ENCODE data around the gene USPL1. TPM values are rescaled to one million over a fixed set of nuclear protein-coding genes. Genes with fewer than 3 reads are reported as not detected.
"Not testable (repeated sequence)": the region's sequence is repeated elsewhere in the genome, so short reads cannot be mapped to it uniquely, and the experiment has no call there.

The USPL1 gene
- total RNA-seq, result 10 to 100 TPM in 1 of 2 donors, 1 to 10 TPM in 1; 8.5 to 12.7 TPM
- long read RNA-seq, partial matches to known transcripts, result 2 of 5 reads
- long read RNA-seq, other reads (novel, unspliced or antisense), result 1 of 5 reads

DNA sequence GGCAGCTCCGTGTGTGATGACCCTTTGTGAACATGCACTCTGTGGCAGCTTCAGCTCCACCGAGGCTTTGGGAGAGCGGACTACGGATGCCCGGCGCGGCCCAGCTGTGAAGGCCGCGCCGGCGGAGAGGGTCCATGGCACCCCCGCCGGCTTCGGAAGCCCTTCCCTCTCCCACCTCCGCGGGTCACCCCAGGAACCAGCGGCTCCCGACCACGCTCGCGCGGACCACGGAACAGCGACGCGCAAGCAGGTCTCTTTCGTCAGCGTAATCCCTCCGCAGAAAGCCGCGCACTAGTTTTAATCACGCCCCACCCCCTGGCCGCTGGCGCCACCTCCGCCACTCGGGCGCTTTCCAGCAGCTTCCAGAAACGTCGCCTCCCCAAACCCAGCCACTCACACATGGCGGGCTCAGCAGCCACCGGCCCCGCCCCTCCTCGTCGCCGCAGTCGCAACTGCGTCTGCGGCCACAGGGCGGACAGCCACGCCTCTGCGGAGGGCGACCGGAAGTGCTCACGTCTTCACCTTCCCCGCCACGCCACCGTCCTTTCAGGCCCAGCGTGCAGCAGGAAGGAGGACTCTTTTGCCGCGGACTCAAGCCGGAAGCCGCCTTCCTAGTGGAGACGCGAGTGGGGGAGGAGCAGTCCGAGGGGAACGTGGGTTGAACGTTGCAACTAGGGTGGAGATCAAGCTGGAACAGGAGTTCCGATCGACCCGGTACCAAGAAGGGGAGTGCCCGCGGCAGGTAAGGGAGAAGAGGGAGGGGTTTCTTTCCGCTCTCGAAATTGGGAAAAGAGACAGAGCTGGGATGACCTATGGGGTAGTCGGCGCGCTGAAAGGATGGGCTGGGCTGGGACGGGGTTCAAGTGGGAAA lies at the start of gene USPL1:
Gene USPL1 (plus strand): TSS at position 606 of the 871 bp plus-strand sequence. CDS start 3,221 bp downstream, outside the sequence.
- peak; percentile 95 to 97 for ATAC-seq
- DNase-seq, result peak; percentile 98
- intact Hi-C loops (cut with DNase I), result loop anchor here in 1 of 2 donors (2.0 kb wide), 1 partner anchor 153 kb away; the partner anchor contains the start of gene HMGB1

DNA sequence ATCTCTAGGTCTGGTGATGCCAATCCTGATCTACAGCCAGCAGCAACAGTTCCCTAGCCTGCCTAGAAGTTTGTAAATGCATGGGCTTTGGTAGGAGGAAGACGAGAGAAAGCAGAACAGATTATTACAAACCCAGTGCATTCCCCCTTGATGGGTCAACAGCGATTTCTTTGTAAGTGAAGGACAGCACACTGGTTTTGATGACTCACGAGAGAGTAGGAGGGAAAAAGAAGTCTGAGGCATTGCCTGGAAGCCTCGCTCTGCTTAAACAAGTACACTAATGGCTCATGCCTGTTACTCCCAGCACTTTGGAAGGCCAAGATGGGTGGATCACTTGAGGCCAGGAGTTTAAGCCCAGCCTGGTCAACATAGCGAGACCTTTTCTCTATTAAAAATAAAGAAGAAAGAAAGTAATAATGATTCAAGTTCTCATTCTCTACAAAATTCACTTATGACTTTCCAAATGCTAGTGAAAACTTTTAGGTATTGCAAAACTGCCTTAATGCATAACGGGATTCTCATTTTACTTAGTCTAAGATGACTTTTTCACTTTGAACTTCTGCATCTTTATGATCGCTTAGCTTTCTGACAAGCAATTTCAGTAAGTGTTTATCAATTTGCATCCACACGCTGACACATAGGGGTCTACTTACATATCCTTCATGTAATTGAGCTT lies 47.7 kb upstream of the USPL1 start:
- intact Hi-C loops (cut with DNase I), result loop anchor here in 1 of 2 donors (10.0 kb wide), 1 partner anchor 105 kb away; the partner anchor contains the start of gene HMGB1
- ATAC-seq (peak; percentile 81 to 97), DNase-seq (peak; percentile 42)

DNA sequence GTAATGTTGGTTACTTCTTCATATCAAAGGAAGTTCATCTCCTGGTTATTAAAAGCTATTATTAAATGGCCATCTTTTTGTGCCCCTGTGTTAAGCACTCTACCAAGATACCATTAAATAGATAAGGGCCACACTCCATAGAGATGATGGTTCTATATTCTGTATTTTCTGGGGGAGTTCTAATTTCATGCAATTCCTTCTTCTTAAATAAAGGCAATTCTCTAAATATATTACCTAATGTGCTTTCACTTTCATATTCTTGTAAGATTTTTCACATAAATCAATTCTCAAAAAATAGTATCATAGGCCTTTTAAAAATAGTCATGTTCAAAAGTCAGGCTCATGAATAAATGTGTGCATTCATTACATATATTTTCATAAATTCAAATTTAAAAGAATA lies 47.0 kb upstream of the USPL1 start:
- DNase-seq (no peak), ATAC-seq (no peak)
- intact Hi-C loops (cut with DNase I), result loop anchor here in 1 of 2 donors (10.0 kb wide), 1 partner anchor 106 kb away; the partner anchor contains the start of gene HMGB1

DNA sequence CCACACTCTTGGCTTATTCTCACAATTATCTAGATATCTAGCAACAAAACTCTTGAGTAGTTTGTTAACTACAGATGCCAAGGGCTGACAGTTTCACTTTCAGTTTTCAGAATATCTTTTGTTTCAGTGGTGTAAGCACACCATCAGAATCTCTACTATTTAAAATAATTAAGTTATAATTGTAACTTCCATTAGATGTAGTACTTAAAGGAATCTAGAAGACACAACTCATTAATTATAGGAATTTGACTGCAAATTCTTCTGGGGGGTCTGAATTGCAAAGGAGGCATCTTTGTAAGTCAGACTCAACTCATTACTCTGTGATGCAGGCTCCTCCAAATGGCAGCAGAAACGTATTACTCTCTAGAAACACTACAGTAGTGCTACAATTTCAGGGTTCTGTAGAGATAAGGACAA lies 44.9 kb upstream of the USPL1 start:
- ATAC-seq, result peak; percentile 46 to 63
- intact Hi-C loops (cut with DNase I), result loop anchor here in 1 of 2 donors (10.0 kb wide), 1 partner anchor 108 kb away; the partner anchor contains the start of gene HMGB1
- no peak for DNase-seq

DNA sequence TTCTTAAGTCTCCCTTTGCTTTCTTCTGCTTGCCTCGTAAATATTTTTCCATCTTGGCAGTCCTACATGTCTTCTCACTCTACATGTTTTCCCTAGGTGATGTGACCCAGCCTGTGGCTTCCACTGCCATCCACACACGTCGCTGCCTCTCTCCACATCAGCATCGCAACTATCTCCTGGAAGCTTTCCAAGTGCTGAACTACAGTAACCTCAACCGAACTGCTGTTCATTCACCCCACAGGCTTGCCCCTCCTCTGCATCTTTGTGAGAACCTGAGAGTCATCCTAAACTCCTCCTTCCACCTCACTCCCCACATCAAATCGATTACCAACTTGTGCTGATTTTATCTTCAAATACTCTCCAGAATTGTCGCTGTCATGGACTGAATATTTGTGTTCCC lies 41.2 kb upstream of the USPL1 start:
- intact Hi-C loops (cut with DNase I), result loop anchor here in 1 of 2 donors (10.0 kb wide), 1 partner anchor 112 kb away; the partner anchor contains the start of gene HMGB1
- DNase-seq (peak; percentile 23), ATAC-seq (peak; percentile 55 to 60)

DNA sequence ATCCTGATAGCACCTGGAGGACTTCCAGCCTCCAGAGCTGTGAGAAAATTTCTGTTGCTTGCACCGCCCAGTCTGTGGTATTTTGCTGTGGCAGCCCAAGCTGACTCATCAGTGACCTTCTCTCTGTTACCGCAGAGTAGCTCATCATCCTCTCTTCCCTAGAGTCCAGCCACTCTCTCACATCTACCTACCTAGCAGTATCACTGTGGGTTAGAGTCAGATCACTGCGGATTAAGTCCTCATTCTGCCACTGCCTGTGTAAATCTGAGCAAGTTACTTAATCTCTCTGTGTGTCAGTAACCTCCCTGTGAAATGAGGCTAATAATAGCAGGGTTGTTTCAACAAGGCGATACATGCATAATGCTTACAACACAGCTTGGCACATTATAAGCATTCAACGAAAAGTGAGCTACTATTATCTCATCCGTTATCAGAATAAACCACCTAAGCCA lies 40.3 kb upstream of the USPL1 start:
- intact Hi-C loops (cut with DNase I), result loop anchor here in 1 of 2 donors (10.0 kb wide), 1 partner anchor 113 kb away; the partner anchor contains the start of gene HMGB1
- ATAC-seq (peak in 1 of 2 donors; percentile 75), DNase-seq (no peak)

DNA sequence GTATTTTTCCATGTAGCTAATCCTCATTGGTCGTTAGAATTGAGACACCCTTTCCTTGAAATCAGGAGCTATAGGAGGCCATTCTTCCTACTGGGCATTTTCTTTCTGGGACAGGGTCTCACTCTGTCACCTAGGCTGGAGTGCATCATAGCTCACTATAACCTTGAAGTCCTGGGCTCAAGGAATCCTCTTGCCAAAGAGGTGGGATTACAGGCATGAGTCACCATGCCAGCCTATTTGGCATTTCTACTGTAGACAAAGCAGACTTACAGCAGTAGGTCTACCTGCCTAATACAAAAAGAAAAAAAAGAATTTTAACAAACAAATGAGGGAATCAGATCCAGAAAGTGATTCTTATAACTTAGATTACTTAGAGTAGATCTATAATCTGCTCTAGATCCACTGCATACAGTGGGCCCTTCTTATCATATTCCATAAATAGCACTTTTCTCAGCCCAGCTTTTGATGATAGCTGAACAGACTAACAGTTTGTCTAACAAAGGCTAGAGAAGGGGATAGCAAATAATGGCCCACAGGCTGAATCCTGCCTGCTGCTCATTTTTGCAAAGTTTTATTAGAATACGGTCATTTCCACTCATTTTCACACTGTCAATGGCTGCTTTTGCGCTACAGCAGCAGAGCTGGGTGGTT lies 36.7 kb upstream of the USPL1 start:
- ATAC-seq, result peak; percentile 64 to 83

DNA sequence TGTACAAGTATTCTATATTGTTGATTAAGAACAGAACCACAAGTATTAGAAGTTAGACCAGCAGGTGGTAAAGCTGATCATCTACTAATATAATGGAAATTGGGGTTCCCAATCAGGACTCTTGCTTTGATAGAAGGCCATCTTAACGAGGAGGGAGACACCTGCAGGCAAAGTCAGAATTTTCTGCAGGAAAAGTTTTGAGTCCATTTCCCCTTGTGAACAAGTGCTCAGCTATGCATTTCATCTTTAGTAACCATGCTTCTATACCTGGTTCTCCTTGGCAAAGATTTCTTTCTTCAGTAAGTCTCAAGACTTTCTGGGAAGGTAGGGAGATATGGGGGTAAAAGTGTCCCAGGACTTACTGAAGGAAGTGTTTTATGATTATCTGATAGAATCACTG lies 36.1 kb upstream of the USPL1 start:
- intact Hi-C loops (cut with DNase I), result no loop called here
- ATAC-seq (peak in 1 of 2 donors; percentile 24), DNase-seq (no peak)

More for the DNA sequence above, 36.7 kb upstream of the USPL1 start:
- DNase-seq, result no peak
- intact Hi-C loops (cut with DNase I), result no loop called here

DNA sequence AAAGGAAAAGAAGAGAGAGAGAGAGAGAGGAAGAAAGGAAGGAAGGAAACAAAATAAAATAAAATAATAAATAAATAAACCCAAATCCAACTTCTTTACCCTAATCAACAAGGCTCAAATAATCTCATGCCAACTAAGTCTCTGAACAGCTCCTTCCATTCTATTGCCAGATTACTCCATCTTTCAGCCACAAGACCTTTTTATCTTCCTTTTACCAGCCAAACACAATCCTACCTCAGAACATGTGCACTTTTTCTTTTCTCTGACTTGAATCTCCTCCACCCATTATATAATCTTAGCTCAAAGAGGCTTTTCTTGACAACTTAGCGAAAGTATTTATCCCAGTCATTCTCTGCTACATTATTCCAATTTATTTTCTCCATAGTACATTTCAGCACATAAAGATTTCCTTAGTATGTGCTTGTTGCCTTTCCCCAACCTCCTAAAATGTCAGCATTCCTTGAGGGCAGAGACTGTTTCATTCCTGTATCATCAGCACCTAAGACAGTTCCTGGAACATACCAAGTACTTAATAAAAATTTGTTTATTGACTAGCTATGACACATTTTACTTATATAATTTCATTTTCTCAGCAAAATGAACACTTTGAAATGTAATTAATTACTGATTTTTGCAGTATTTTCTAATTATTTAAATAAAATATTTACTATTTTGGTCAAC lies 33.5 kb upstream of the USPL1 start:
- no peak for DNase-seq
- intact Hi-C loops (cut with DNase I), result no loop called here
- no peak for ATAC-seq

DNA sequence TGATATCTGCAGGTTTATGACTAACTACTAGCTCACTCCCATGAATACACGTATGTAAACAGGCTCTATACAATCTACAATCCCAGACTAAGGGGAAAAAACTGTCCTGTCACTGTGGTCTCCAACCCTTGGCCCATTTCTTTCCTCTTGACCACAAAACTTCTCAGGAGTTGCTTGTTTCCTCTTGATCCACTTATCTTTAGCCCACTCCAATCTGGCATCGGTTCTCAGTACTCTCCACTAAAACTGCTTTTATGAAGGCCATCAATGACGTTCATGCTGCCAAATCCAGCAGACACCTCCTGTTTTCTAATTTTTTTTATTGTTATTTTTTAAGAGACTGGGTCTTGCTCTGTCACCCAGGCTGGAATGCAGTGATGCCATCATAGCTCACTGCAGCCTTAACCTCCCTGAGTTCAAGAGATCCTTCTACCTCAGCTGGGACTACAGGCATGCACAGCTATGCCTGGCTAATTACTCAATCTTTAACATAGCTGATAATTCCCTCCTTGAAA lies 31.9 kb upstream of the USPL1 start:
- intact Hi-C loops (cut with DNase I), result no loop called here
- DNase-seq (no peak), ATAC-seq (peak in 1 of 2 donors; percentile 40)

DNA sequence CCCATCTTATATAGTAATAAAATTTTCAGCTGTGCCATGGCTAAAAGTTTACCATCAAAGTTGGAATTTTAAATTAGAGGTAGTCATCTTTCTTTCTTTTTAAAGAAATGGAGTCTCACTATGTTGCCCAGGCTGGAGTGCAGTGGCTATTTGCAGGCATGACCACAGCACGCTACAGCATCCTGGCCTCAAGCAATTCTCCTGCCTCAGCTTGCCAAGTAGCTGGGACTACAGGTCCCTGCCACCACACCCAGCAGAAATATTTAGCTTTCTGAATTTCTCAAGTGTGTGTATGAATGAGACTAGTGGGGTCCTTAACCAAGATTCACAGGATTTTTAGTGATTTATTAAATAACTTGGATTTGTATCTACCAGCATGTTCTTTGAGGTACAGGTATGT lies 30.5 kb upstream of the USPL1 start:
- intact Hi-C loops (cut with DNase I), result no loop called here
- ATAC-seq, result no peak
- no peak for DNase-seq

DNA sequence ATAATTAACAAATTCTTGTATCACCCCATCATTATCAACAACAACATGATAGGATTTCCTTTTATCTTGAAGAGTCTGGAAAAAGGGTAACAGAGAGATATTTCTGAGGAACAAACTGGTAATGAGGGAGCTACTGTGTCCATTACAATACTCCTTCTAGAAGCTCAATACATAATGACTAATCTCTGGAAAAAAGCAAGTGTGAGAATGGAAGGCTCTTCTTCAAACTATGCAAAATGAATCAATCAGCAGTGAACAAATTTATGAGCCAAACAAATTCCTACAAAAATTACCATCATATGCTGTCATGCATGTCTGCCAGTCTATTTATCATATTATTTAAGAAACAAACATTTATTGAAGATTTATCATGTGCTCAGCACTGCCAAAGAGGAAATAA lies 30.0 kb upstream of the USPL1 start:
- intact Hi-C loops (cut with DNase I), result no loop called here
- ATAC-seq (no peak), DNase-seq (no peak)

DNA sequence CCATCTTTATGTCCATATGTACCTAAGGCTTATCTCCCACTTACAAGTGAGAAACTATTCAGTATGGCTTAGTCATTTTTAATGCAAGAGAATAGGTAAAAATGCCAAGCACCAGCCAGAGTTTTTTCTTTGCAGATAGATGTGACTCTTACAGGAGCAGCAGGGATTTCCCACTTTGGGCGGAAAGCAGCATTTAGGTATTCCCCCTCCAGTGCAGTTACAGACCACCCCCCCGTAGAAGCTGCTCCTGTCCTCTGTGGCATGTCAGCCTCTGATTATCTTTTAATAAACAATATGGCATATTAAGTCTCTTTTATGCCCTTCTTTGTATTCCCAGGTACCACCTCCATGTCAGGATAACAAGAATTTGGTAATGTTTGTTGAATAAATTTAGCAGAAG lies 24.7 kb upstream of the USPL1 start:
- intact Hi-C loops (cut with DNase I), result no loop called here

DNA sequence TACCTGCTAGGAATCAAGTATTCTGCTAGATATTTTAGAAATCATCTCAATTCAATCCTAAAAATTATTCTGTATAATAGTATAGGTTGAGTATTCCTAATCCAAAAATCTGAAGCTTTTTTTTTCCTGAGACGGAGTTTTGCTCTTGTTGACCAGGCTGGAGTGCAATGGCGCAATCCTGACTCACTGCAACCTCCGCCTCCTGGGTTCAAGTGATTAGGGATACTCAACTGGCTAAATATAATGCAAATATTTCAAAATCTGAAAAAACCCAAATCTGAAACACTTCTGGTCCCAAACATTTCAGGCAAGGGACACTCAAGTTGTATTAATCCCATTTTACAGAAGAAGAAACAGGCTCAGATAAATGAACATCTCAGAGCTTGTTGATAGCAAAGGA lies 17.2 kb upstream of the USPL1 start:
- intact Hi-C loops (cut with DNase I), result no loop called here
- DNase-seq (no peak), ATAC-seq (no peak)

More for the DNA sequence above, 24.7 kb upstream of the USPL1 start:
- DNase-seq (no peak), ATAC-seq (no peak)

DNA sequence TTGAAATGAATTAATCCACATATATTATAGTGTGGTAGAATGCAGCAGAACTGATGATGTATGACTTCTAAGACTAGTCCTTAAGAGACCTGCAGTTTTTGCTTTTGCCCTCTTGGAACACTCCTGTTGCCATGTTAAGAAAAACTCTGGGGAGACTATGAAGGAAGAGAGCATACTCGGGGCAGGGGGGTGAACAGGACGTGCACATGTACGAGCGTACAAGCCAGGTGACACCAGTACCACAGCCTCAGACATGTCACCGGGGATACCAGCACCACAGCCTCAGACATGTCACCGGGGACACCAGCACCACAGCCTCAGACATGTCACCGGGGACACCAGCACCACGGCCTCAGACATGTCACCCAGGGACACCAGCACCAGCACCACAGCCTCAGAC lies 15.9 kb upstream of the USPL1 start:
- intact Hi-C loops (cut with DNase I), result no loop called here
- ATAC-seq (no peak), DNase-seq (no peak)

DNA sequence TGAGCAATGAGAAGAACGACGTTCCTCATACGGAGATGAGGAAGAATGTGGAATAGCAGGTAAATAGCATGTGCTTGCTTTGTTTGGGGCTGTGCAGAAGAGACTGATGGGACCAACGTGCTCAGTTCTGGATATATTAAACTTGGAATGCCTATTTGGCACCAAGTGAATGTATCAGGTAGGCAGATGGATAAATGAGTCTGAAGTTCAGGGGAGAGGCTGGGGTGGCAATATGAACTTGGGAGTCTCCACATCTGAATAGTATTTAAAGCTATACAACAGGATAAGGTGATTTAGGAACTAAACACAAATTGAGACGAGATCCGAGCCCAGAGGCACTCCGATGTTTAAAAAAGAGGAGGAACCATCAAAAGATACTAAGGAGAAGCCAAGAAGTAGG lies 12.7 kb upstream of the USPL1 start:
- DNase-seq (no peak), ATAC-seq (no peak)
- intact Hi-C loops (cut with DNase I), result no loop called here

DNA sequence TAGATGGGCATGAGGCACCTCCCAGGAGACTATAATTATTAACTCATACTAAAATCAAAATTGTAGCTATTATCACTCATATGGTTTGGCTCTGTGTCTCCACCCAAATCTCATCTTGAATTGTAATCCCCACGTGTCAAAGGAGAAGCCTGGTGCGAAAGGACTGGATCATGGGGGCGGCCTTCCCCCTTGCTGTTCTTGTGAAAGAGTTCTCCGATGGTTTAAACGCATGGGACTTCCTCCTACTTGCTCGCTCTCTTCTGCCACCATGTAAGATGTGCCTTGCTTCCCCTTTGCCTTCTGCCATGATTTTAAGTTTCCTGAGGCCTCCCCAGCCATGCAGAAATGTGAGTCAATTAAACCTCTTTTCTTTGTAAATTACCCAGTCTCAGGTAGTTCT lies 10.5 kb upstream of the USPL1 start:
- ATAC-seq; DNase-seq; intact Hi-C loops (cut with DNase I): not testable (repeated sequence)

DNA sequence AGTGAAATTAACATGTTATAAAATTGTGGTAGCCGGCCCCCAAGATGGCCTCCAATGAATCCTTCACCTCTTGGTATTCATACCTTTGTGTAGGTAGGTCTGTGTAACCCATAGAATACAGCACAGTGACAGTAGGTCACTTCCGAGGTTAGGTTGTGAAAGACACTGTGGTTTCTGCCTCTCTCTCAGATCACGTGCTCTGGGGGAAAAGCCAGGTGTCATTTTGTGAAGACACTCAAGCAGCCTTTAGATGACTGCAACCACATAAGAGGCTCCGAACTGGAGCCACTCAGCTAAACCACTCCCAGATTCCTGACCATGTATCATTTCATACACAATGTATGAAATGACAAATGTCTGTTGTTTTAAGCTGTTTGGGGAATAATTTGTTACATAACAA lies 9.8 kb upstream of the USPL1 start:
- intact Hi-C loops (cut with DNase I), result no loop called here
- DNase-seq (no peak), ATAC-seq (peak; percentile 30 to 44)

Data from left cardiac atrium (tissue), 4 donors.